ENCODE data around the gene XIRP1. TPM values are rescaled to one million over a fixed set of nuclear protein-coding genes. Genes with fewer than 3 reads are reported as not detected.

The XIRP1 gene
- total RNA-seq, 1 donor = under 0.01 TPM

GRCh38 chr3:39213613-39214012 is 21.2 kb upstream of the XIRP1 start:
- H3K27me3 ChIP-seq (ENCODE audit: insufficient read depth, low read length) = peaks cover 5% of the 10 kb centered on the region
- no peak for DNase-seq (ENCODE audit: insufficient read length, low spot score, missing footprints)
- H4K20me1 ChIP-seq (ENCODE audit: insufficient read depth, low read length) = no peaks in the 10 kb centered on the region
- H3K9me3 ChIP-seq (ENCODE audit: low read depth, low read length) = no peaks in the 10 kb centered on the region
- TF ChIP-seq CTCF (IDR thresholded peaks at IDR 0.05; ENCODE audit: extremely low read depth, low read depth, low read length) = no peak
- H3K4me2 ChIP-seq (ENCODE audit: insufficient read depth, low read length) = no peak overlapping the region
- no peaks in the 10 kb centered on the region for H3K36me3 ChIP-seq (ENCODE audit: insufficient read depth, low read length)
- no peak overlapping the region for H2AFZ ChIP-seq (ENCODE audit: low read length)
- no peak overlapping the region for H3K27ac ChIP-seq (ENCODE audit: low read depth, low read length)
- no peaks in the 10 kb centered on the region for H3K4me1 ChIP-seq (ENCODE audit: insufficient read depth, low read length)
- no peak overlapping the region for H3K4me3 ChIP-seq (ENCODE audit: insufficient read depth, low read length)
- H3K79me2 ChIP-seq (ENCODE audit: insufficient read depth, low read length) = no peaks in the 10 kb centered on the region

- H2AFZ ChIP-seq (ENCODE audit: low read length) = no peak overlapping the region
- H4K20me1 ChIP-seq (ENCODE audit: insufficient read depth, low read length) = no peaks in the 10 kb centered on the region
- H3K79me2 ChIP-seq (ENCODE audit: insufficient read depth, low read length) = no peaks in the 10 kb centered on the region
- H3K9me3 ChIP-seq (ENCODE audit: low read depth, low read length) = no peaks in the 10 kb centered on the region
- no peaks in the 10 kb centered on the region for H3K4me1 ChIP-seq (ENCODE audit: insufficient read depth, low read length)
- peaks cover 5% of the 10 kb centered on the region for H3K27me3 ChIP-seq (ENCODE audit: insufficient read depth, low read length)
- no peaks in the 10 kb centered on the region for H3K36me3 ChIP-seq (ENCODE audit: insufficient read depth, low read length)
- no peak overlapping the region for H3K4me2 ChIP-seq (ENCODE audit: insufficient read depth, low read length)
- no peak overlapping the region for H3K27ac ChIP-seq (ENCODE audit: low read depth, low read length)
- TF ChIP-seq CTCF (IDR thresholded peaks at IDR 0.05; ENCODE audit: extremely low read depth, low read depth, low read length) = no peak
- DNase-seq (ENCODE audit: insufficient read length, low spot score, missing footprints) = no peak
- no peak overlapping the region for H3K4me3 ChIP-seq (ENCODE audit: insufficient read depth, low read length)
Measured at GRCh38 chr3:39212665-39213064, 20.3 kb upstream of the XIRP1 start.

GRCh38 chr3:39211332-39212130 is 19.1 kb upstream of the XIRP1 start:
- Histone ChIP-seq H3K4me2 (ENCODE audit: insufficient read depth, low read length) (no peak overlapping the region), H3K4me1 (ENCODE audit: insufficient read depth, low read length) (no peaks in the 10 kb centered on the region), H3K36me3 (ENCODE audit: insufficient read depth, low read length) (no peaks in the 10 kb centered on the region), H3K4me3 (ENCODE audit: insufficient read depth, low read length) (no peak overlapping the region), H4K20me1 (ENCODE audit: insufficient read depth, low read length) (no peaks in the 10 kb centered on the region), H3K27ac (ENCODE audit: low read depth, low read length) (no peak overlapping the region), H3K9me3 (ENCODE audit: low read depth, low read length) (no peaks in the 10 kb centered on the region), H2AFZ (ENCODE audit: low read length) (no peak overlapping the region), H3K27me3 (ENCODE audit: insufficient read depth, low read length) (peaks cover 8% of the 10 kb centered on the region), H3K79me2 (ENCODE audit: insufficient read depth, low read length) (no peaks in the 10 kb centered on the region)
- DNase-seq (ENCODE audit: insufficient read length, low spot score, missing footprints) = no peak
- no peak for TF ChIP-seq CTCF (IDR thresholded peaks at IDR 0.05; ENCODE audit: extremely low read depth, low read depth, low read length)

GRCh38 chr3:39210078-39210477 is 17.7 kb upstream of the XIRP1 start:
- no peaks in the 10 kb centered on the region for H4K20me1 ChIP-seq (ENCODE audit: insufficient read depth, low read length)

More at GRCh38 chr3:39210078-39210477, 17.7 kb upstream of the XIRP1 start:
- Histone ChIP-seq H2AFZ (ENCODE audit: low read length) (no peak overlapping the region), H3K36me3 (ENCODE audit: insufficient read depth, low read length) (no peaks in the 10 kb centered on the region), H3K4me2 (ENCODE audit: insufficient read depth, low read length) (no peak overlapping the region), H3K4me1 (ENCODE audit: insufficient read depth, low read length) (no peaks in the 10 kb centered on the region), H3K4me3 (ENCODE audit: insufficient read depth, low read length) (no peak overlapping the region), H3K79me2 (ENCODE audit: insufficient read depth, low read length) (no peaks in the 10 kb centered on the region), H3K9me3 (ENCODE audit: low read depth, low read length) (no peaks in the 10 kb centered on the region), H3K27me3 (ENCODE audit: insufficient read depth, low read length) (peaks cover 8% of the 10 kb centered on the region), H3K27ac (ENCODE audit: low read depth, low read length) (no peak overlapping the region)
- DNase-seq (ENCODE audit: insufficient read length, low spot score, missing footprints) = no peak
- no peak for TF ChIP-seq CTCF (IDR thresholded peaks at IDR 0.05; ENCODE audit: extremely low read depth, low read depth, low read length)
